HG03108 (cell line): ENCODE data around the gene HNRNPDL.
"Not testable (repeated sequence)": the region's sequence is repeated elsewhere in the genome, so short reads cannot be mapped to it uniquely, and the experiment has no call there.

Experiments used
- ATAC-seq: cut with Tn5 transposase; IDR thresholded peaks from one replicate; pipeline ENCODE4 v1.9.1; 2021; ENCODE audit warnings: moderate library complexity; ENCODE audit not compliant: unreplicated experiment

HNRNPDL gene

GRCh38 chr4:82390061-82390460, 40.2 kb downstream of the HNRNPDL start:
- ATAC-seq, result not testable (repeated sequence)

GRCh38 chr4:82388405-82388804, 41.9 kb downstream of the HNRNPDL start:
- ATAC-seq, result no peak

- not testable (repeated sequence) for ATAC-seq
These were observed 44.0 kb downstream of the HNRNPDL start for GRCh38 chr4:82386312-82386711.

- no peak for ATAC-seq
These were observed 47.5 kb downstream of the HNRNPDL start for GRCh38 chr4:82382751-82383150.

- no peak for ATAC-seq
These were observed 48.5 kb downstream of the HNRNPDL start for GRCh38 chr4:82381661-82382296.

- no peak for ATAC-seq
These were observed 49.0 kb downstream of the HNRNPDL start for GRCh38 chr4:82381235-82381634.

- ATAC-seq, result no peak
These were observed 49.4 kb downstream of the HNRNPDL start for GRCh38 chr4:82380831-82381230.

GRCh38 chr4:82380344-82380743, 49.9 kb downstream of the HNRNPDL start:
- no peak for ATAC-seq

GRCh38 chr4:82376109-82376508, 54.2 kb downstream of the HNRNPDL start:
- no peak for ATAC-seq

GRCh38 chr4:82373816-82374625, 56.2 kb downstream of the HNRNPDL start, which contains the start of gene HNRNPD:
Gene HNRNPD (minus strand): TSS chr4:82373991. CDS start chr4:82373678, 313 bp downstream.
- ATAC-seq, result peak; percentile 95

- peak; percentile 5 for ATAC-seq
These were observed 56.8 kb downstream of the HNRNPDL start for GRCh38 chr4:82373486-82373815.
